Measurements from ENCODE around the gene ZBTB16. TPM values are rescaled to one million over a fixed set of nuclear protein-coding genes. Genes with fewer than 3 reads are reported as not detected.

Gene ZBTB16
- total and polyA plus RNA-seq, 10 donors: 1.5 to 85.6 (median 42.1) TPM

- Histone ChIP-seq H3K27me3 (replicated peaks in 1 of 7) (no peaks in the 10 kb centered on the region), H3K4me3 (no peak overlapping the region), H3K36me3 (peaks cover 0 to 8% (median 0%) of the 10 kb centered on the region in 6 donors), H3K9me3 (no peaks in the 10 kb centered on the region), H3K4me1 (peaks cover 65 to 100% (median 98%) of the 10 kb centered on the region in 6 donors), H3K27ac (peak overlapping the region in 6 of 8 donors; percentile 15 to 92 (median 89))
- no peak for DNase-seq
- TF ChIP-seq POLR2AphosphoS5 (IDR thresholded peaks at IDR 0.05) (no peak), POLR2A (IDR thresholded peaks at IDR 0.05) (no peak), CTCF (IDR thresholded peaks at IDR 0.05 in 8 of 11, conservative IDR thresholded peaks at IDR 0.05 in 3 of 11) (no peak)
- intact Hi-C loops (cut with DNase I; ENCODE audit: low total_unique reads): no loop called here
- WGBS, 5 donors: 58 to 74% (median 66%) methylated on average over 9 of the region's 9 CpGs
These were observed 109.8 kb downstream of the ZBTB16 start for GRCh38 chr11:114169321-114169749.

- Histone ChIP-seq H3K9me3 (no peaks in the 10 kb centered on the region), H3K27ac (peak overlapping the region in 4 of 8 donors; percentile 89 to 92 (median 90)), H3K4me1 (peaks cover 61 to 100% (median 98%) of the 10 kb centered on the region in 6 donors), H3K36me3 (peaks cover 0 to 8% (median 0%) of the 10 kb centered on the region in 6 donors), H3K27me3 (replicated peaks in 1 of 7) (no peaks in the 10 kb centered on the region), H3K4me3 (no peak overlapping the region)
- DNase-seq: no peak
- WGBS, 5 donors: 73 to 95% (median 89%) methylated on average over 2 of the region's 2 CpGs
- intact Hi-C loops (cut with DNase I; ENCODE audit: low total_unique reads): no loop called here
- TF ChIP-seq POLR2AphosphoS5 (IDR thresholded peaks at IDR 0.05): no peak
- no peak for TF ChIP-seq CTCF (IDR thresholded peaks at IDR 0.05 in 8 of 11, conservative IDR thresholded peaks at IDR 0.05 in 3 of 11)
- TF ChIP-seq POLR2A (IDR thresholded peaks at IDR 0.05): no peak
These were observed 110.3 kb downstream of the ZBTB16 start for GRCh38 chr11:114169821-114170220.

GRCh38 chr11:114170226-114170625, 110.7 kb downstream of the ZBTB16 start:
- H3K4me3 ChIP-seq: no peak overlapping the region
- intact Hi-C loops (cut with DNase I; ENCODE audit: low total_unique reads): no loop called here
- H3K4me1 ChIP-seq: peaks cover 61 to 100% (median 98%) of the 10 kb centered on the region in 6 donors
- TF ChIP-seq POLR2A (IDR thresholded peaks at IDR 0.05): no peak
- no peak for TF ChIP-seq CTCF (IDR thresholded peaks at IDR 0.05 in 8 of 11, conservative IDR thresholded peaks at IDR 0.05 in 3 of 11)
- TF ChIP-seq POLR2AphosphoS5 (IDR thresholded peaks at IDR 0.05): peak in 2 of 3 donors; percentile 50 to 57
- H3K27me3 ChIP-seq (replicated peaks in 1 of 7): no peaks in the 10 kb centered on the region
- H3K36me3 ChIP-seq: peaks cover 0 to 8% (median 0%) of the 10 kb centered on the region in 6 donors
- H3K9me3 ChIP-seq: no peaks in the 10 kb centered on the region
- 88 to 98% (median 92%) methylated on average over 10 of the region's 10 CpGs for WGBS, 5 donors
- DNase-seq: no peak
- H3K27ac ChIP-seq: peak overlapping the region in 6 of 8 donors; percentile 53 to 94 (median 90)

GRCh38 chr11:114171257-114172054, 111.9 kb downstream of the ZBTB16 start:
- peak; percentile 93 for DNase-seq
- Histone ChIP-seq H3K4me1 (peaks cover 58 to 100% (median 89%) of the 10 kb centered on the region in 6 donors), H3K4me3 (peak overlapping the region in 2 of 8 donors; percentile 4 to 35), H3K27ac (peak overlapping the region; percentile 74 to 94 (median 89)), H3K36me3 (peaks cover 0 to 8% (median 0%) of the 10 kb centered on the region in 6 donors), H3K27me3 (replicated peaks in 1 of 7) (no peaks in the 10 kb centered on the region), H3K9me3 (no peaks in the 10 kb centered on the region)
- intact Hi-C loops (cut with DNase I; ENCODE audit: low total_unique reads): no loop called here
- WGBS, 5 donors: 32 to 50% (median 41%) methylated on average over 15 of the region's 15 CpGs
- TF ChIP-seq CTCF (IDR thresholded peaks at IDR 0.05 in 8 of 11, conservative IDR thresholded peaks at IDR 0.05 in 3 of 11) (no peak), POLR2AphosphoS5 (IDR thresholded peaks at IDR 0.05) (peak; percentile 91 to 96 (median 93)), POLR2A (IDR thresholded peaks at IDR 0.05) (peak in 1 of 3 donors; percentile 20)

All from spleen (tissue), 11 donors.